A549 treated with Hydrocortisone at 1 μM for 4 hours (cell line): ENCODE data around the gene GABRD. TPM values are rescaled to one million over a fixed set of nuclear protein-coding genes. Genes with fewer than 3 reads are reported as not detected.

ENCODE experiments used
- total RNA-seq: library from RNA; stranded (reverse); fragments of 200-300 nt; extraction: Qiagen RNA extraction; gene quantifications from 5 replicates; pipeline ENCODE4 v1.2.3, GENCODE V29; 2022

The GABRD gene
- 0.39 to 0.83 TPM (median 0.46 TPM) in 5 replicates for total RNA-seq

DNA sequence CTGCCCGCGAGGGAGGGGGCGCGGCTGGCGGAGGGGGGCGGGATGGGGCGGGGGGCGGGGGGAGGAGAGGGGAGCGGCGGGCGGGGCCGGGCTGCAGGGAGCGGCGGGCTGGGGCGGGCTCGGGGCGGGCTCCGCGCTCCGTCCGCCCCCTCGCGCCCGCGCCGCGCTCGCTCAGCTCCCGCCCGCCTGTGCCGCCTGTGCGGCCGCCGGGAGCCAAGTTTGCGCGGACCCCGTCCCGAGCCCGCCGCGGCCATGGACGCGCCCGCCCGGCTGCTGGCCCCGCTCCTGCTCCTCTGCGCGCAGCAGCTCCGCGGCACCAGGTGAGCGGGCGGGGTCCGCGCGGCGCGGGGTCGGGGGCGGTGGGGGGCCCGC lies at the start of gene GABRD:
TSS of gene GABRD (plus strand) at position 174 of the 372 bp plus-strand sequence. CDS start at position 253, 79 bp downstream.

DNA sequence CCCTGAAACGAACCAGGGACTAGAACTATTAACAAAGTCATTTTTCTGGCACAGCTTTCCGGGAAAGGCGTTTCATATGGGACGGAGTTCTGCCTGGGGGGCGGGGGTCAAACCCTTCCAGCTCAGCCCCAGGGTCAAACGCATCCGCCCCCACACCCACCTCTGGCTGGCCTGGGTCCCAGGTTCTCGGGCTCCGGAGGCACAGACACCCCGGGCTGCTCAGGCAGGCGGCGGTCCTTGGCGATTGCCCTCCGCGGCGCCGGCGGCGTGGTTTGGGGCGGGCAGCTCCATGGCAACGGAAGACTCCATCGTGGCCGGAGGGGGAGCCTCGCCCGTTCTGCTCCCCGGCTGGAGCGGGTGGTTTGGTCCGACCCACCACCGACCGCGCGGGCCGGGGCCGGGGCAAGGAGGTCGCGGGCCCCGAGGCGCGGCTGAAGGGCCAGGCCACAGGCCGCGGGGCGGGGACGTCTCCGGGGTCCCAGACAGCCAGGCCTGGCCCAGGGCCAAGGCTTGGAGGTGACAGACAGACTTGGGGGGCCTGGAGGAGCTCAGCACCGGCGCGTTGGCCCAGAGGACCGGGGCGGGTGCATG lies 15.5 kb upstream of the GABRD start, which contains the start of gene CFAP74:
TSS of gene CFAP74 (minus strand) at position 246 of the 591 bp plus-strand sequence. CDS start 12,830 bp downstream, outside the sequence.

GRCh38 chr1:2049718-2050431 lies 30.7 kb downstream of the GABRD start, which contains the start of gene PRKCZ:
Gene PRKCZ, plus strand, starts transcription at chr1:2050411. Its CDS starts 220 bp downstream, at chr1:2050631.

Other genes starting within 250 kb of the GABRD start
- gene NADK, start 240.9 kb upstream of the GABRD start, total RNA-seq = 37.0 to 41.2 TPM (median 39.2 TPM) in 5 replicates
- 180 to 230 TPM (median 194 TPM) in 5 replicates for gene GNB1, start 128.3 kb upstream of the GABRD start, total RNA-seq
- gene CALML6, start 104.1 kb upstream of the GABRD start, total RNA-seq = 0.17 to 0.33 TPM (median 0.22 TPM) in 5 replicates
- gene TMEM52, start 100.1 kb upstream of the GABRD start, total RNA-seq = 0.44 to 1.4 TPM (median 0.93 TPM) in 5 replicates
- gene CFAP74, start 15.6 kb upstream of the GABRD start, total RNA-seq = 0.15 TPM in 1 of 5 replicates, not detected in the others
- 8.8 to 10.3 TPM (median 9.7 TPM) in 5 replicates for gene PRKCZ, start 31.1 kb downstream of the GABRD start, total RNA-seq
- gene FAAP20, start 175.4 kb downstream of the GABRD start, total RNA-seq = 36.4 to 59.0 TPM (median 53.5 TPM) in 5 replicates
- 22.2 to 26.2 TPM (median 24.7 TPM) in 5 replicates for gene SKI, start 209.0 kb downstream of the GABRD start, total RNA-seq